H1 (cell line): ENCODE results near the gene GRP. TPM values are rescaled to one million over a fixed set of nuclear protein-coding genes. Genes with fewer than 3 reads are reported as not detected.

Experiments used
- CTCF ChIA-PET: fragments of 300-600 bp; sonication (Branson Sonifier 250); formaldehyde crosslinking; loops from one replicate; lab custom pipeline; 2021; ENCODE audit not compliant: partially characterized antibody; lab: Charles Lee
- POLR2A ChIA-PET: fragments of 300-600 bp; sonication (Branson Sonifier 250); formaldehyde crosslinking; loops from one replicate; lab custom pipeline; 2021; ENCODE audit warnings: inconsistent platforms; ENCODE audit not compliant: partially characterized antibody; lab: Charles Lee
- DNase-seq, 2 experiments: peaks; one replicate each; pipeline versions ENCODE4 v3.0.0 to v3.0.0-alpha.2; 2010 to 2022; ENCODE audit warnings: low spot score in 2 of 2, low read depth in 1 of 2, mixed read lengths in 1 of 2
- FAIRE-seq: peaks from 2 replicates; lab custom pipeline; 2011; peaks lifted over from hg19 to GRCh38; lab: Jason Lieb, UNC
- H2AFZ ChIP-seq: 2 replicates; pipeline ENCODE4 v1.8.1; 2012; ENCODE audit warnings: low read length, inconsistent platforms
- H2AK5ac ChIP-seq: 2 replicates; pipeline ENCODE4 v1.6.1; 2013; ENCODE audit warnings: low read depth, low read length
- H2BK120ac ChIP-seq: replicated peaks from 2 replicates; pipeline ENCODE3; 2013; ENCODE audit warnings: low read depth, low read length, inconsistent platforms
- H2BK12ac ChIP-seq: 2 replicates; pipeline ENCODE4 v1.6.1; 2013; ENCODE audit warnings: low read depth, low read length
- H2BK15ac ChIP-seq: 2 replicates; pipeline ENCODE4 v1.6.1; 2013; ENCODE audit warnings: low read length
- H2BK20ac ChIP-seq: 2 replicates; pipeline ENCODE4 v1.6.1; 2013; ENCODE audit warnings: low read length
- H2BK5ac ChIP-seq: 2 replicates; pipeline ENCODE4 v1.6.1; 2013; ENCODE audit warnings: low read depth, low read length
- H3K14ac ChIP-seq: 2 replicates; pipeline ENCODE4 v1.6.1; 2013; ENCODE audit warnings: inconsistent platforms; ENCODE audit not compliant: insufficient read length
- H3K18ac ChIP-seq: 2 replicates; pipeline ENCODE4 v1.6.1; 2013; ENCODE audit warnings: low read length; ENCODE audit errors: extremely low read depth
- H3K23ac ChIP-seq: 2 replicates; pipeline ENCODE4 v1.6.1; 2013; ENCODE audit warnings: inconsistent platforms; ENCODE audit not compliant: insufficient read length
- H3K23me2 ChIP-seq: 2 replicates; pipeline ENCODE4 v1.6.1; 2013; ENCODE audit warnings: low read depth, low read length
- H3K27ac ChIP-seq: 2 replicates; pipeline ENCODE4 v1.6.1; 2011; ENCODE audit warnings: low read depth, low read length, inconsistent platforms
- H3K27me3 ChIP-seq, 4 experiments: replicated peaks in 1 of 4; 1 replicate in 1 of 4; 2 replicates in 3 of 4; pipeline versions ENCODE4 v1.6.1 to v1.8.1; 2011 to 2013; ENCODE audit warnings: low read length in 3 of 4, mild to moderate bottlenecking in 3 of 4, inconsistent platforms in 2 of 4, mixed read lengths in 2 of 4, moderate library complexity in 1 of 4; ENCODE audit not compliant: control insufficient read depth in 3 of 4, insufficient read depth in 3 of 4; ENCODE audit errors: extremely low read depth in 1 of 4
- H3K36me3 ChIP-seq, 4 experiments: 2 replicates each; pipeline versions ENCODE4 v1.6.1 to v1.8.1; 2011 to 2013; ENCODE audit warnings: mild to moderate bottlenecking in 4 of 4, low read length in 3 of 4, moderate library complexity in 2 of 4, control low read depth in 1 of 4, inconsistent platforms in 1 of 4; ENCODE audit not compliant: insufficient read depth in 4 of 4, control insufficient read depth in 2 of 4
- H3K4ac ChIP-seq: replicated peaks from 2 replicates; pipeline ENCODE3; 2013; ENCODE audit warnings: low read length, low read depth, mixed read lengths, inconsistent platforms; ENCODE audit not compliant: insufficient read length
- H3K4me1 ChIP-seq, 4 experiments: replicated peaks in 1 of 4; 1 replicate in 1 of 4; 2 replicates in 3 of 4; pipeline versions ENCODE4 v1.6.1 to v1.8.1; 2011 to 2013; ENCODE audit warnings: low read length in 3 of 4, inconsistent platforms in 2 of 4, mixed read lengths in 1 of 4; ENCODE audit not compliant: insufficient read depth in 4 of 4, control insufficient read depth in 3 of 4
- H3K4me2 ChIP-seq, 2 experiments: 2 replicates each; pipeline versions ENCODE4 v1.6.1 to v1.8.1; 2011 to 2013; ENCODE audit warnings: low read depth in 2 of 2, low read length in 2 of 2, control low read depth in 1 of 2, inconsistent platforms in 1 of 2, mild to moderate bottlenecking in 1 of 2; ENCODE audit not compliant: insufficient read depth in 1 of 2
- H3K4me3 ChIP-seq, 4 experiments: fragments of 200-600, 300-600 bp in 1 of 4; sonication (generic), shearing (Covaris generic), sonication (Bioruptor Twin) in 1 of 4; 2 replicates each; pipeline versions ENCODE4 v1.5.1 to v1.8.1; 2011 to 2016; ENCODE audit warnings: low read length in 4 of 4, low read depth in 3 of 4, control low read depth in 2 of 4, inconsistent platforms in 2 of 4, mild to moderate bottlenecking in 2 of 4, mixed read lengths in 1 of 4, moderate library complexity in 1 of 4; ENCODE audit not compliant: insufficient read depth in 2 of 4; ENCODE audit errors: extremely low read depth in 1 of 4
- H3K56ac ChIP-seq: replicated peaks from 2 replicates; pipeline ENCODE3; 2013; ENCODE audit warnings: low read depth, mild to moderate bottlenecking, mixed read lengths, low read length, inconsistent platforms; ENCODE audit not compliant: insufficient read length
- H3K79me1 ChIP-seq: 2 replicates; pipeline ENCODE4 v1.6.1; 2013; ENCODE audit warnings: low read depth, low read length, control low read depth
- H3K79me2 ChIP-seq, 2 experiments: 2 replicates each; pipeline versions ENCODE4 v1.6.1 to v1.8.1; 2012 to 2013; ENCODE audit warnings: low read length in 2 of 2, mild to moderate bottlenecking in 2 of 2, inconsistent platforms in 1 of 2; ENCODE audit not compliant: insufficient read depth in 2 of 2, control insufficient read depth in 1 of 2
- H3K9ac ChIP-seq, 4 experiments: replicated peaks in 1 of 4; 1 replicate in 1 of 4; 2 replicates in 3 of 4; pipeline versions ENCODE4 v1.6.1 to v1.8.1; 2011 to 2013; ENCODE audit warnings: low read depth in 3 of 4, low read length in 3 of 4, control low read depth in 2 of 4, mild to moderate bottlenecking in 2 of 4, moderate library complexity in 2 of 4, inconsistent platforms in 1 of 4; ENCODE audit errors: extremely low read depth in 1 of 4
- H3K9me3 ChIP-seq, 2 experiments: 2 replicates each; pipeline versions ENCODE4 v1.6.1 to v1.8.1; 2012 to 2013; ENCODE audit warnings: mild to moderate bottlenecking in 2 of 2, moderate library complexity in 2 of 2, control low read depth in 1 of 2, inconsistent platforms in 1 of 2, low read depth in 1 of 2, low read length in 1 of 2, mixed read lengths in 1 of 2; ENCODE audit not compliant: insufficient read depth in 2 of 2
- H4K20me1 ChIP-seq, 2 experiments: replicated peaks in 1 of 2; 2 replicates each; pipeline versions ENCODE3 to v1.8.1; 2011 to 2013; ENCODE audit warnings: inconsistent platforms in 2 of 2, low read length in 2 of 2, mild to moderate bottlenecking in 1 of 2; ENCODE audit not compliant: insufficient read depth in 2 of 2, control insufficient read depth in 1 of 2
- H4K5ac ChIP-seq: 2 replicates; pipeline ENCODE4 v1.6.1; 2013; ENCODE audit warnings: low read length, low read depth, mixed read lengths, inconsistent platforms; ENCODE audit not compliant: insufficient read length
- H4K8ac ChIP-seq: 2 replicates; pipeline ENCODE4 v1.8.0; 2013; ENCODE audit warnings: mild to moderate bottlenecking, moderate library complexity, low read length, inconsistent platforms; ENCODE audit not compliant: insufficient read depth; ENCODE audit errors: extremely low read depth
- H4K91ac ChIP-seq: replicated peaks from 2 replicates; pipeline ENCODE3; 2013; ENCODE audit warnings: low read length, mixed read lengths, inconsistent platforms; ENCODE audit not compliant: insufficient read length
- ASH2L ChIP-seq: fragments of 200-600, 300-600 bp; sonication (generic); IDR thresholded peaks from one replicate; pipeline ENCODE4 v1.7.1; 2017; ENCODE audit warnings: low read length
- BRCA1 ChIP-seq: IDR thresholded peaks from 2 replicates; pipeline ENCODE4 v1.6.1; 2012; ENCODE audit warnings: low read depth, low read length, improper control_type of control experiment
- CHD2 ChIP-seq: IDR thresholded peaks from 2 replicates; pipeline ENCODE4 v1.6.1; 2012; ENCODE audit warnings: low read length, improper control_type of control experiment
- CTCF ChIP-seq, 3 experiments: IDR thresholded peaks; 1 replicate in 2 of 3; 2 replicates in 1 of 3; pipeline versions ENCODE4 v1.5.1 to v1.6.1; 2011; ENCODE audit warnings: low read length in 3 of 3, mild to moderate bottlenecking in 3 of 3, inconsistent platforms in 2 of 3, low read depth in 1 of 3, moderate library complexity in 1 of 3; ENCODE audit not compliant: insufficient read depth in 1 of 3; ENCODE audit errors: control extremely low read depth in 1 of 3
- EZH2 ChIP-seq: fragments of 200-600 bp; sonication (generic); IDR thresholded peaks from 2 replicates; pipeline ENCODE4 v1.7.1; 2012; ENCODE audit warnings: low read depth, mild to moderate bottlenecking, moderate library complexity, low read length, inconsistent platforms; ENCODE audit not compliant: severe bottlenecking
- KDM4A ChIP-seq: IDR thresholded peaks from one replicate; pipeline ENCODE4 v1.7.1; 2012; ENCODE audit warnings: low read depth, mild to moderate bottlenecking, moderate library complexity, low read length, inconsistent platforms; ENCODE audit not compliant: severe bottlenecking
- RAD21 ChIP-seq, 2 experiments: IDR thresholded peaks in 1 of 2; conservative IDR thresholded peaks in 1 of 2; 2 replicates each; pipeline ENCODE4 v1.6.1; 2011; ENCODE audit warnings: low read depth in 2 of 2, low read length in 2 of 2, improper control_type of control experiment in 1 of 2, inconsistent platforms in 1 of 2, mild to moderate bottlenecking in 1 of 2, moderate library complexity in 1 of 2
- RNF2 ChIP-seq: fragments of 200-900, 300-1000 bp; sonication (generic); IDR thresholded peaks from 2 replicates; pipeline ENCODE4 v1.7.1; 2016; ENCODE audit warnings: borderline replicate concordance, low read depth, mild to moderate bottlenecking, antibody characterized with exemption, low read length; ENCODE audit not compliant: poor library complexity, severe bottlenecking; ENCODE audit errors: missing control alignments
- WGBS, 2 experiments: shearing (Covaris generic) in 1 of 2; methylation state at CpG; one replicate each; pipeline versions ENCODE4 v1.1.6 to v1.1.7; 2013 to 2015; ENCODE audit warnings: low lambda C conversion rate in 2 of 2, mixed read lengths in 2 of 2, inconsistent platforms in 1 of 2, low coverage in 1 of 2, missing lambda C conversion rate in 1 of 2; ENCODE audit not compliant: insufficient replicate concordance in 2 of 2, insufficient coverage in 1 of 2, insufficient read length in 1 of 2; ENCODE audit errors: extremely low coverage in 1 of 2, missing lambda C conversion rate in 1 of 2; 5-methylcytosine and 5-hydroxymethylcytosine counted together
- polyA plus RNA-seq, 7 experiments: library from polyadenylated mRNA; depleted of rRNA in 3 of 7; stranded (reverse) in 5 of 7; unstranded in 2 of 7; fragments of >200 nt in 5 of 7; fragments of 200-250 nt in 2 of 7; gene quantifications; 1 replicate in 5 of 7; 2 replicates in 1 of 7; 4 replicates in 1 of 7; pipeline versions ENCODE4 v1.2.1 to v1.2.3, GENCODE V29; 2011 to 2013; ENCODE audit warnings: missing spikeins in 2 of 7, mixed read lengths in 2 of 7
- total RNA-seq: library from RNA; stranded (reverse); fragmentation: NEBNext Ultra II Directional; extraction: Animal tissue kit (Norgen Biotek cat#: 25700); gene quantifications from 2 replicates; pipeline ENCODE4 v1.2.1, GENCODE V29; 2021

Gene GRP
- total and polyA plus RNA-seq, 2 of the 8 experiments (the other 6 are each of a cell fraction or from before 2014, with no cell fraction given), result not detected

DNA sequence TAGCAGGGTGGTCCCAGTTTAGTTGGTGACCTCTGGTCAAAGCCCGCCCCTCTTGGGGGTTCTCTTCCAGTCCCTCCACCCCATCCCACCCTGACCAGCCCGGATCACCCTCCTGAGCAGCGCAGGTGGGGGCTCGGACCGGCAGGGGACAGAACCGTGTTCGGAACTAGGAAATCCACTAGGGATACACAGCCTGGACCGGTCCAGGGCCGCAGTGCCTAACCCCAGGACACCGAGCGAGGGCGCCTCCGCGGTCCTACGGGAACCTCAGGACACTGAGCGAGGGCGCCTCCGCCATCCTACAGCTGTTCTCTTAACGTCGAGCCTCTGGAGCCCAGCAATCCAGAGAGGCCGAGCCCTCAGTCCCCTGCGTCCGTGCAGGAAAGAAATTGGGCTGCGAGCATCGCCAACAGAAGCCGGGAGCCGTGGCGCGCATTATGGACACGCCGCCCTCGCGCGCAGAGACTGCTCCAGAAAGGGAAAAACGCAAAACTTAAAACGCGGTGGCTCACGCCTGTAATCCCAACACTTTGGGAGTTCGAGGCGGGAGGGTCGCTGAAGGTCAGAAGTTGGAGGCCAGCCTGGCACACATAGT lies 44.8 kb downstream of the GRP start:
- Histone ChIP-seq H3K4me3 (peak overlapping the region; percentile 29 to 60 (median 51); a peak in 7 of 8 replicates), H3K27ac (no peak overlapping the region), H3K4me1 (peaks cover 0 to 34% (median 23%) of the 10 kb centered on the region in 4 experiments; a peak in 6 of 7 replicates), H3K9me3 (no peaks in the 10 kb centered on the region), H4K20me1 (peaks cover 3 to 16% of the 10 kb centered on the region in 2 experiments), H3K36me3 (no peaks in the 10 kb centered on the region; a peak in 1 of 8 replicates), H3K23ac (no peak overlapping the region), H3K23me2 (peaks cover 10% of the 10 kb centered on the region; the same call in 1 of the 2 replicates), H3K9ac (no peak overlapping the region), H3K4ac (no peak overlapping the region), H2BK15ac (no peak overlapping the region; the same call in 1 of the 2 replicates), H4K8ac (no peak overlapping the region), H3K79me1 (no peaks in the 10 kb centered on the region), H3K56ac (no peak overlapping the region), H3K14ac (no peak overlapping the region), H2BK12ac (no peak overlapping the region), H3K79me2 (no peaks in the 10 kb centered on the region), H3K18ac (no peak overlapping the region), H2BK20ac (no peak overlapping the region), H2AK5ac (no peak overlapping the region), H4K91ac (no peak overlapping the region), H2BK120ac (no peak overlapping the region), H2BK5ac (no peak overlapping the region), H4K5ac (no peak overlapping the region), H2AFZ (no peak overlapping the region), H3K4me2 (peak overlapping the region; percentile 77 to 88), H3K27me3 (peaks cover 58 to 73% (median 71%) of the 10 kb centered on the region in 4 experiments)
- CTCF ChIA-PET, result interaction anchor here (1.0 to 15.5 kb wide), 10 partner anchors 9 to 614 kb away, joined by 3 to 129 read pairs (median 8); partner anchors contain the start of genes GRP and RAX
- DNase-seq (peak in 1 of 2 experiments; percentile 67), FAIRE-seq (no peak)
- POLR2A ChIA-PET, result interaction anchor here (1.0 to 2.3 kb wide), 4 partner anchors 8 to 44 kb away, joined by 3 to 11 read pairs (median 6); partner anchors contain the start of gene RAX
- 6% methylated on average over 39 of the region's 41 CpGs; no CpG with 5 or more reads in 1 of the 2 experiments for WGBS, 2 experiments
- TF ChIP-seq EZH2 (peak; percentile 55), ASH2L (peak; percentile 34), CTCF (IDR thresholded peaks at IDR 0.05; ENCODE audit: control extremely low read depth in 1 of 3, insufficient read depth in 1 of 3, low read depth in 1 of 3, low read length in 3 of 3) (peak in 1 of 3 experiments; percentile 35; a peak in 1 of 4 replicates), BRCA1 (no peak), RNF2 (peak; percentile 73), RAD21 (IDR thresholded peaks at IDR 0.05 in 1 of 2, conservative IDR thresholded peaks at IDR 0.05 in 1 of 2; ENCODE audit: low read depth in 2 of 2, low read length in 2 of 2) (no peak), CHD2 (no peak), KDM4A (peak; percentile 10)
